HG03196 (cell line): ENCODE data around the gene MXD3.
"Not testable (repeated sequence)": the region's sequence is repeated elsewhere in the genome, so short reads cannot be mapped to it uniquely, and the experiment has no call there.

ENCODE experiments used
- ATAC-seq: cut with Tn5 transposase; IDR thresholded peaks from one replicate; pipeline ENCODE4 v1.9.1; 2021; ENCODE audit not compliant: unreplicated experiment

Gene MXD3, protein sequence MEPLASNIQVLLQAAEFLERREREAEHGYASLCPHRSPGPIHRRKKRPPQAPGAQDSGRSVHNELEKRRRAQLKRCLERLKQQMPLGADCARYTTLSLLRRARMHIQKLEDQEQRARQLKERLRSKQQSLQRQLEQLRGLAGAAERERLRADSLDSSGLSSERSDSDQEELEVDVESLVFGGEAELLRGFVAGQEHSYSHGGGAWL

DNA sequence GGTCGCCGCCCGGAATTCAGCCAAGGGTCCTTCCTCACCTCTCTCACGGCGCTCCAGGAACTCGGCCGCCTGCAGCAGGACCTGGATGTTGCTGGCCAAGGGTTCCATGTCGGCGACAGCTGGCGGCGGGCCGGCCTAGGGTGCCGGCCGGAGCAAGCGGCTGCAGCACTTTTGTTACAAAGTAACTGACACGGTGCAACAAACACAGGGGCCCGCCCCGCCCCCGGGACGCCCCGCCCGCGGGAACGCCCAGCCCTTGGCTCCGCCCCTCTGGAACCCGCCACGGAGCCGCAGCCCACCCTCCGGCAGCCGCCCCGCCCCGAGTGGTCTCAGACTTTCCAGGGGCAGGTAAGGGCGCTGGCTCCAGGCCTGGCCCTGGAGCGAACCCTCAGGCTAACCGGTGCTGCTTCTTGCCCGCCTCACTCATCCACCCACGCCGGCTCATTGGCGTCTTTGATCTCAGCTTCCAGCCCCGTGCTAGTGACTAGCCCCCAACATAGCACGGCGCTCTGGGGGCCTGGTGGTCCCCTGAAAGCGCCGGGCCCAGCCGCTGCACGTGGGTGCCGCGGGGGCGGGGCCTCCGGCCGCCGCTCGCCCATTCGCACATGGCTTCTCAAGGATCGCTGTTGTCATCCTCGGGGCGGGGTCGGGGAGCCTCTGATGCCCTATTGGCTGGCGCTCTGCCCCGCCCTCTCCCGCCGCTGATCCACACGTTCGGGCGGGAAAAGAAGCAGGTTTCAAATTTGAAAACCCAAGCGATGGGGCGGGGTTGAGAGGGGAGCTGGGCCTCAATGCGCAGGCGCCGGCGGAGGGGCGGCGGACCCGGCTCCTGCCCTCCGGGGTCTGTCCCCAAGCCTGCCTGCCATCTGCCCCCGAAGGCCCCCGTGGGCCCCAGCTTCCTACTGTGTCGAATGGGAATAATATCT is at the start of gene MXD3:
MXD3 (minus strand) TSS at position 176 of the 926 bp plus-strand sequence; CDS start at position 108, 68 bp downstream.
- ATAC-seq, result peak; percentile 69

DNA sequence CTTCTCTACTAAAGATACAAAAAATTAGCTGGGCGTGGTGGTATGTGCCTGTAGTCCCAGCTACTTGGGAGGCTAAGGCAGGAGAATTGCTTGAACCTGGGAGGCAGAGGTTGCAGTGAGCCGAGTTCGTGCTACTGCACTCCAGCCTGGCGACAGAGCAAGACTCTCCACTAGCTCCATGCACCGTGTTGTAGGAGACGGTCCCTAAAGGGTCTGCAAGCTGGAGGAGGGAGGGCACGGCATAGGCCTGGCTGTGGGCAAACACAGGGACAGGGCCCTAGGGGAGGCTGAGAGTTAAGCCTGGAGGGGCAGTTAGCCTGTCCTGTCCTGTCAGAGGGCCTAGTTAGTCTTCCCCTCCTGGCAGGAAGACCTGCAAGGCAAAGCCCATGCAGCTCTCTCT is 49.0 kb upstream of the MXD3 start:
- not testable (repeated sequence) for ATAC-seq

DNA sequence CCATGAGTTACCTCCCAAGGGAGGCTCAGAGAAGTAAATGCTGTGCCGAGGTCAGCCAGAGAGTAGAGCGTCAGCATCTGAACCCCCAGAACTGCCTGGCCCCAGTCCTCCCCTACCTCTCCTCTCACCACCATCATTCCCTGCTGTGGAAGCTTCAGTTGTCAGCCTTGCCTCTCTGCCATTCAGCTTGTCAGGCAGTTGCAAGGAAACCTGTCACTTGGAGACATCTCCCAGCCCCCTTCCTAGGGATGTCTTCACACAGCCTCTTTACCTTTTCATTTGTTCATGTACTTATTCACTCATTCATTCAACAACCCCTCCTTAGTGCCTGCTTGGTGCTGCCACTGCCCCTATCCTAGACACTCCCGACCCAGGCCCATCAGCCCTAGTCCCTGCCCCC is 48.2 kb upstream of the MXD3 start:
- ATAC-seq, result no peak

DNA sequence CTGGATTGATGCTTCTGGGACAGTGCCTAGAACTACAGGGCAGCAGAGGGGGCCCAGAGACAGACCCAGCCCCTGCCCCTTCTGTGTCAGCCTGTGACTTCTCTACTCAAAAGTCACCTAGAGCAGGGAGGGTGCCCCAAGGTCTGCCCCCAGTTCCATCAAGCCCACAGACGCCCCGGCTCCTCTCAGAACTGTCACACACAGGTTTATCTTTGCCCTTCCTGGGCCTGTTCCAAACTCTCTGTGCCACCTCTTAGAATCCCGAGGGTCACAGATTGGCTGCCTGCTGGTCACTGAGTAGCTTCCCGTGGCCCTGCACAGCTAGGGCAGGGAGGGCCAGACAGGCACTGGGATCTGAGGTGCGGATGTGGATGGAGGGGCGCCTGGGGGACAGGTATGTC is 47.8 kb upstream of the MXD3 start:
- no peak for ATAC-seq

DNA sequence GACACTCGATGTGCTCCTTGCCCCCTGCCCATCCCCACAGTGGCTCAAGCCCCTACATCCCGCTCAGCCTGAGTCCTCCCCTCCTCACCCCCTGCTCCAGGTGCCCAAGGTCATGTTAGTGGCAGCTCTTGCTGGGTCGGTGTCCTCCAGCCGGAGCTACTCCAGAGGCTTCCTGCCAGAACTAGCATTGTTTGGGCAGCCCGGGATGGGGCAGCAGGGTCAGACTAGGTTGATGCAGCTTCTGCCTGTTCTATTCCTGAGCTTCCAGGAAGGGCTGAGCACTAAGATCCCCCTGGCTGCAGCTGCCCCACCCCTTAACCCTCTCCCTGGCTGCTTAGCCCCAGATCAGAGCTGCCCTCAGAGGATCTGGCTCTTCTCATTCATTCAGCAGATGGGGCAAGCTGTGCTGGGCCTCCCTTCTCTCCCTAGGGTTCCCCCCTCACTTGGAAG is 46.7 kb upstream of the MXD3 start:
- ATAC-seq, result no peak

DNA sequence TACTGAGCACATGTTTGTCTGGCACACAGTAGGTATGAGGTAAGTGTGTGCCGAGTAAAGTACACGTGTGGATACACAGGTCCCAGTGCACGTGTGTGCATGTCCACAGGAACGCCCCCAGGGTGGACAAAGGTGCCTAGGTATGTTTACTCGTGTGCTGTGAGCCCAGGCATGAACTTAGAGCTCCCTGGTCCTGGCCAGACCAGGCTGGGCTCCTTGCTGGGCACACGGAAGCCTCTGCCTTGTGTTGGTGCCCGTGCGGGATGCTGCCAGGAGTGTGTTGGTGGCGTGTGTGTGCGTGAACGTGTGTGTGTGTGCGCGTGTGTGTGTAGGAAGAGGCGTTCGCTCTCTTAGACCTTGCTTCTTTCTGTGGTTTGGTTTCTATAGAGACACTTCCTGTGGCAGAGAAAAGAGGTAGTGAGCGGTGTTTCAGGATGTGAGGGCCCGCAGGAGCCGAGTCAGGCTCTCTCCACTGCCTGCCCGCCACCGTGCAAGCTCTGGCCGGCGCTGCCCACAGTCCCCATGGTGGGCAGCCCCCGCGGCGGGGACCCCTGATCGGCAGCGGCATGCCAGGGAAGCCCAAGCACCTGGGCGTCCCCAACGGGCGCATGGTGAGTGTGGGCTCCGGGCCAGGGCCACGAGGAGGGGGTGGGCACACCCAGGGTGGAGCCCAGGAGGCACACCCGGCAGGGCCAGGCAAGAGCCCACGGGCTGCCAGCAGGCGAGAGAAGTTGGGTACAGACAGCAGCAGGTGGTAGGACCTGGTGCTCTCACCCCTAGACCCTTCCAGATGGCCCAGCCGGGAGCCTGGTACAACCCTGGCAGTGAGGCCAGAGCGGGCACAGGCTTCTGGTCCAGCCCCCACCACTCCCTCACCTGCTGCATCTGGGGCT is 46.0 kb upstream of the MXD3 start, which contains the start of gene RGS14:
RGS14 (plus strand) TSS at position 466 of the 893 bp plus-strand sequence; CDS start at position 567, 101 bp downstream.
- peak; percentile 74 for ATAC-seq

DNA sequence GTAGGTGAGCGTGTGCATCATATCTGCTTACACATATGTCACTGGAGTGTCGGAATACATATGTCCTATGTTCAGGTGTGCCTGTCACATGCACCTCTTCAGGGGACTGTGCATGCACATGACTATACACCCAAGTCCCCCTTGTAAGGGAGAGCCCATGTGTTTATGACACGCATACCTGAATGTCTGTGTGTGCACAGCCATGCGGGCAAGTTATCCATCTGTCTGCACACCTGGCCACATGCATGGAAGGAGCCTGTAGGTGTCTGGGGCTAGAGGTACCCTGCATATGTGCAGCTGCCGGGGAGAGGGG is 45.4 kb upstream of the MXD3 start:
- ATAC-seq, result no peak

DNA sequence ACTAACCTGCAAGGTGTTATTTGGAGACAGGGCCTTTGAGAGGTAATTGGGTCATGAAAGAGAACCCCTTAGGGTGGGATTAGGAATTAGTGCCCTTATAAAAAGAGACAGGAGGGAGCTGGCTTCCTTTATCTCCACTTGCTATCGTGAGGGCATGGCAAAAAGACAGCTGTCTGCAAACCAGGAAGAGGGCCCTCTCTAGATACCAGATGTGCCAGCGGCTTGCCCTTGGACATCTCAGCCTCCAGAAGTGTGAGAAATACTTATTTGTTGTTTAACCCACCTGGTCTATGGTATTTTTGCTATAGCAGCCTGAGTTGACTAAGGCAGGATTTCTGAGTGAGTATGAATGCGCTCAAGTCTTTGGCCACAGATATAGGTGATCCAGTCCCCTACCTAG is 45.0 kb upstream of the MXD3 start:
- ATAC-seq, result no peak

DNA sequence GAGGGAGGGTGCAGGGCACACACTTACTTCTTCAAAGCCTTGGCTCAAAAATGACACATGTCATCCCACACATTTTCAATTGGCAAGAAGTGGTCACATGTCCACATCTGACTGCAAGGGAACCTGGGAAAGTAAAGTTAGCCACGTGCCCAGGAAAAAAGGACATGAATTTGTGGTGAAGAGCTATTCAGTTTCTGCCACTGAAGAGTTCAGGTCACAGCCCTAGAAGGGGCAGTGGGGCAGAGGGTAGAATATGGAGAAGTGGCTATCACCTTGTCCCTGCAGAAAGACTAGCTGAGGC is 44.1 kb upstream of the MXD3 start:
- ATAC-seq, result no peak

DNA sequence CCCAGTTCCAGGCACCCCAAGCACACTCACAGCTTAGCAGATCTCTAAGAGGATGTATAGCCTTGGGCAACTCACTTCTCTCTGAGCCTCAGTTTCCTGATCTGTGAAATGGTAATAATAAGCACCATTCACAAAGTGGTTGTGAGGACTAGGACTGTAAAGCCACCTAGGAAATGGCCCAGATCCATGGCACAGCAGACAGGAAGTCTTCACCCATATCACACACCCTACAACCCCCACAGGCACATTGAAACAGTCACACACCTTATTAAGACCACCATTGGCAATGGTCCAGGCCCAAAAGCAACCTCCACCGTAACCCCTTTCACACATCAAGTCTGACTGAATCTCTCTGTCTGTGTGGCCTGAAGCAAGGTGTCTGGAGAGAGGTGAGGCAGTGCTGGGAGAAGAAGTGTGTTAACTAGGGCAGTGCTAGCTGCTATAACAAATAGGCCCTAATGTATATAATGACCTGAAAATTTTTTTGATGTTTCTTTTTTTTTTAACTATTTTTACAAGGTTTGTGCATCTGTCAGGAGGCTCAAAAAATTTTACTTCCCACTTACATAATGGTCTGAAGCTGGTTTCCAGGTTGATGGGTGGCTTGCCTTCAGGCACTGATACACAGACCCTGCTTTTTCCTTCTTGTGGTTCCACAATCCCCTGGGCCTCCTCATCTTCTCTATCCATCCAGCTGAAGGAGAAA is 43.6 kb upstream of the MXD3 start:
- ATAC-seq, result no peak

DNA sequence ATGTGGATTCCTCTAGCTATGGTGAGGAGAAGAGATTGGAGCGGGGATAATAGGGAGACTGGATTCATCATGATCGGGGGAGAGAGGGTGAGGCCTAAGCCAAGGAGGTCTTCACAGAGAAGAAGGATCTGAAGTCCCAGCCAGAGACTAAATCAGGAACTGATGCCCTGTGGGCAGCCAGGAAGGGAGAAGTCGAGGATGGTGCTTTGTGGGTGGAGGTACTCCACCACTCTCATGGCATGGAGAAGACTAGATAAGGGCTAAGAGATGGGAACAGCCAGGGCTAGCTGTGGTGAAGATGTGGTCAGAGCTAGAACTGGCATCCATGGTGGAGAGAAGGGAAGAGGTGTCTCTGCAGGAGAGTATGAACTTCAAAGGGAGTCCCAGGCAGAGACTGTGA is 43.0 kb upstream of the MXD3 start:
- no peak for ATAC-seq

DNA sequence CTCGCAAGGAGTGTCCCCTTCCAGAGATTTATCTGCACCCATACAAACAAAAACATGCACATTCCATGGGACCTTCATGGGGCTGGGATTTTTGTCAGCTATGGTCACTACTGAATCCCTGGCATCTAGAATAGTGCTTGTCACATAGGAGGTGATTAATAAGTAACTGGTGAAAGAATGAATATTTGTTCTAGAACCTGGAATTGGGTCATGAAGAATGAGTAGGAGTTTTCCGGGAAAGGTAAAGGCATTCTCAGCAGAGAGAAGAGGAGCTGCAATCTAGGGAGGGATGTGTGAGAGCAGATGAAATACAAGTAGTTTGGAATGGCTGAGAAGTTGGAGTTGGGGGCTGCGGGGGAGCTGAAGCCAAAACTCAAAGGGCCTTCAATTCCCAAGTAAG is 42.6 kb upstream of the MXD3 start:
- ATAC-seq, result no peak

DNA sequence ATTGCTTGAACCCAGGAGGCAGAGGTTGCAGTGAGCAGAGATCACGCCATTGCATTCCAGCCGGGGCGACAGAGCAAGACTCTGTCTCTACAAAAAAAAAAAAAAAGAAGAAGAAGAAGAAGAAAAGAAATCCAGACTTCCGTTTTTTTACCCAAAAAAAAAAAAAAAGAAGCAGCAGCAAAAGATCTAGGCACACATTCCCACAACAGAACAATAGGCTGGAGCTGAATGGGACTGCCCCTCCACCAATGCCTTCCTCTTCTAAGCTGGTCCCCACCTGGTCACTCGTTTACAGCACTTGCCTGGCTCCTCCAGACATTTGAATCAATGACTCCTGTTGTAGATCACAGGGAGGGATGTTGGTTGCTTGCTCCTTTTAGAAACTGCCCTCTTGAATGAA is 41.4 kb upstream of the MXD3 start:
- no peak for ATAC-seq

DNA sequence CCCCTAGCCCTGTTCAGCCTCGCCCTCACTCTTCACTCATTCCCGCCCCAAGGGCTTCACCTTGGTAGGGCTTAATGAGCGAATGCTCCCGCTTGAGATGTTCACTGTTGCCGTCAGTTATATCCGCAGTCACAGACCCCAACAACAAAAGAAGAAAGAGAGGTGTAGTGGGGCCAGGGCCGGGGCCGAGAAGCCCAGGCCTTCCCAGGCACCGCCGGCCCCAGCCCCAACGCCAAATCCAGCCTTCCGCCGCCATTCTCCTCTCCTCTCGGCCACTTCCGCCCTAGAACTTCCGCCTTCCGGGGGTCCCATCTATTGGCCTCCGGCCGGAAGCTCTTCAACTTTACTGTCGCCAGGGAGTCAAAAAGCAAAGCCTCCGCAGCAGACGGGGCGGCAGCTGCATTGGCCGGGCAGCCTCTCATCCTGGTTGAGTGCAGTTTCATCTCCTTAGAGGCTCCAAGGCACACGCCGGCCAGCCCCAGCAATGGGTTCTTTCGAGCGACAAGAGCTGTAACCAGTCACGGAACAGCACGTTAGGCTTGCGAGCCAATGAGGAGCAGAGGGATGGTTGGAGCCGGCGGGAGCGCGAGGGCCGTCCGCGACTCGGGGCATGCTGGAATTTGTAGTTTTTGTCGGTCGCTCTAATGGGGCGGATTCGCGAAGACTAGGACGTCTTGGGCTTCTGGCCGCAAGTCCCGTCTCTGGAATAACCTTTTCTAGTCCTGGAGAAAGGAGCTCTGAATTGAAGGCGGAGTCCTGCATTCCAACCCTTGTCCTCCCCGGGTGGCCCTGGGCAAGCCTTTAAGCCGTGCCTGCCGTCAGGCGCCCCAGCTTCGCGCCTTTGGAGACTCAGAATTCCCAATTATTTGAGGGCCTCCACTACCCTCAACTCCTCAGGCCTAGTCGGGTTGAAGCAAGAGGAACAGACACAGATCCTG is 40.0 kb upstream of the MXD3 start, which contains the start of gene LMAN2:
LMAN2 (minus strand) TSS at position 277 of the 938 bp plus-strand sequence; CDS start at position 256, 21 bp downstream.
- ATAC-seq, result peak; percentile 89

DNA sequence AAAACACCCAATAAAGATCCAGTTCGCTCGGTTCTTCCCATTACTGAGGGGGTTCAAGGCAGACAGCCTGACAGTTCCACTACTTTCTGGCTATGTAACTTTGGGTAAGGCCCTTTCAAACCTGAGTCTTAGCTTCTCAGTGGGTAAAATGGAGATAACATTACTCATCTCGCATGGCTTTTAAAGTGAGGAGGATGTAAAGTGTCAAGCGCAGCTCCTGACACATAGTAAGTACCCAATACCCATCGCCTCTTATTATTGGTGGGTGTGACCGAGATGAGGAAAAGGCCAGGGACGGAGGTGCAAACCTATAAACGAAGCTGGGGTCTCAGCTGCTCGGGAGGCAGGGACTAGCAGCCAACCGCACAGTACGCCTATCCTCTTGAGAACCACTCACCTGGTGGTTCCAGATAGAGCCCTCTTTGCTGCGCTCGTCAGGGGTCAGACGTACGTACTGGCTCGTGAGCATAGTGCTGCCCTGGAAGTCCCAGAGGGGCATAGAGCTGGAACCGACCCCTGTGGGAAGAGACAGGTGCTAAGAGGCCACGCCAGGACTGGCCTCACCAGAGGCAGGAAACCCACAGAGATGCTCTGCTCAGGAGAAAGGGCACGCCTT is 39.2 kb upstream of the MXD3 start:
- peak; percentile 13 for ATAC-seq

DNA sequence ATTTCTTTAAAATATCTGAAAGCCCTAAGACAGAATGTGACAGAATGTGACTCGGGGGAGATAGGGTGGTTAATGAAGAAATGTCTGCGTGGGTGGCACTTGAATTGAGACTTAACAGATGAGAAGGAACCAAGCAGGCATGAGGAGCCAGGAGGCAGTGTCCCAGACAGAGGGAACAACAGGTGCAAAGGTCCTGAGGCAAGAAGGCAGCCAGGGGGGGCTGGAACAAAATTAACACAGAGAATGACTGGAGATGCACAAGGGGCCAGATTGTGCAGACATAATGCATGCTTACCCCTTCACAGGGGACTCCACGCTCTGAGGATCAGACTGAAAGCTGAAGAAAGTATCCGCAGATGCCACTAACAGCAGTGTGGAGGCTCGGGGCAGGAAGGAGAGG is 38.1 kb upstream of the MXD3 start:
- ATAC-seq, result no peak

DNA sequence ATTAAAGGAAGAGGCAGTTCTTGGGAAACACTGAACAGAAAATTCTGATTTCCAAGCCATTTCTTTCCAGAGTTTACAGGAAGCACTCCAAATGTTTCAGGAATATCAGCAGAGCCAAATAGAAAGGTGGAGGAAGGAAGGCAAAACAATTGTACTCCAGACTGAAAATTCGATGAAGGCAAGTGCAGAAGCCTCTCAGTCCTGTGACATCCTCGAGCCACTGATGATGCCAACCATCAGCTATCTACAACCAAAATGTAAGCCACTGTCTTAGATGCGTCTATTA is 37.6 kb upstream of the MXD3 start:
- ATAC-seq, result no peak

DNA sequence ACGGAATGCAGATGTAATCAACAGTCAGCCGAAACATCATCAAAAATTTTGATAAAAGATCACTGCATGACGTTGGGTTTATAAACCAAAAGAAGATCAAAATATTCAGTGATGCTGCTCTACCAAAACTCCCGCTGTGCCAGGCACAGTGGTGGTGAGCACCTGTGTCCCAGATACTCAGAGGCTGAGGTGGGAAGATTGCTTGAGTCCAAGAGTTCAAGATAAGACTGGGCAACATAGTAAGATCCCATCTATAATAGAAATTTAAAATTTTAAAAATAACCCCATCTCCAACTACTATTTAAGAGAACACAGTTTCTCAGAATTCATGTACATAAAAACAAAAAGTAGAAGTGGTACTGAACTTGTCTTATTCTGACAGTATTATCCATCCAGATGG is 36.0 kb upstream of the MXD3 start:
- no peak for ATAC-seq

DNA sequence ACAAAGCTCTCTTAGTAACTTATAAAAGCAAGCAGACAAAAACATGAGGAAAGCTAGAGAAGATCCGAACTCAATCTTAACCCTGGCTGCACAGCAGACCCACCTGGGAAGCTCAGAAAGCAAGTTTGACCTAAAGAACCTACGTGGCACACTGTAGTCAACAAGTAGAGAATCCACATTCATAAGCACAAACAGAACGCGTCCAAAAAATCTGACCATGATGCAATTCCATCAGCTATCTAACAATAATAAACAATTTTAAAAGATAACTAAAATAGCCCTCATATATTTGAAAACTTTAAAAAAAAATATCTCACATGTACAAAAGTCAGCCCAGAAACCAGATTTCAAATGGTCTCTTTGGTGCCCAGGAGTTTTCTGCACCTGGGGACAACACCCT is 35.1 kb upstream of the MXD3 start:
- ATAC-seq, result no peak

DNA sequence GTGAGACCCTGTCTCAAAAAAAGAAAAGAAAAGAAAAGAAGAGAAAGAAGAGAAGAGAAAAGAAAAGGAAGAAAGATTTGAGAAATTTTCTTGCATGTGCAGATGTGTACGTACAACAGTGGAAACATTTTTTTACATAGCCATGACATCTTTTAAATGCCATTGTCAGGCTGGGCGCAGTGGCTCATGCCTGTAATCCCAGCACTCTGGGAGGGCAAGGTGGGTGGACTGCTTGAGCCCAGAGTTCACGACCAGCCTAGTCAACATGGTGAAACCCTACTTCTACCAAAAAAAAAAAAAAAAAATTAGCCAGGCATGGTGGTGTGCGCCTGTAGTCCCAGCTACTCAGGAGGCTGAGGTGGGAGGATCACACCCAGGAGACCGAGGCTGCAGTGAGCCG is 33.2 kb upstream of the MXD3 start:
- no peak for ATAC-seq
